Measurements from ENCODE around the gene CNTNAP5. TPM values are rescaled to one million over a fixed set of nuclear protein-coding genes. Genes with fewer than 3 reads are reported as not detected.

Gene CNTNAP5
- total and polyA plus RNA-seq, 2 of the 8 experiments (the other 6 are each of a cell fraction or from before 2014, with no cell fraction given), result 0.11 to 0.76 TPM

DNA sequence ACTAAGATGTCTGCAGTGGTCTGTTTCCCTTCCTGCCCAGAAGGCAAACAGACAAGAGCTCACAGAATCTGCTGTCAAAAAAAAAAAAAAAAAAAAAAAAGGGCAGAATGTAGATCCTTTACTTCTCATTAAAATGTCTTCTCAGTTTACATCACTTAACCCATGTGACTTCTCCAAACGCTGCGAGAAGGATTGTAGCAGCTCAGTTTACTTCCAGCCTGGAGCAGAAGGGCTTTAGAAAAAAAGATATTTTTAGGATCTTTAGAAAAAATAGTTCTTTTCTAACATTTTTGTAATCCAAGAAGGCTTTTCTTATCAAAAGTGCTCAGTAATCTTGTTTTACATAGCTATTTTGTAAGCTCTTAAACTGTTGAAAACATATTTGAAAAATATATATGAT, 425.4 kb downstream of the CNTNAP5 start (continued):
- no peak for TF ChIP-seq USF2 (IDR thresholded peaks at IDR 0.05; ENCODE audit: low read length)
- TF ChIP-seq EP300 (IDR thresholded peaks at IDR 0.05; ENCODE audit: borderline replicate concordance in 1 of 2, low read depth in 2 of 2, low read length in 2 of 2), result no peak
- no peak for TF ChIP-seq TCF12 (IDR thresholded peaks at IDR 0.05; ENCODE audit: low read depth, low read length)

All from H1 (cell line).